Measurements from ENCODE around the gene CLDN20.
"Not testable (repeated sequence)": the region's sequence is repeated elsewhere in the genome, so short reads cannot be mapped to it uniquely, and the experiment has no call there.

The CLDN20 gene

DNA sequence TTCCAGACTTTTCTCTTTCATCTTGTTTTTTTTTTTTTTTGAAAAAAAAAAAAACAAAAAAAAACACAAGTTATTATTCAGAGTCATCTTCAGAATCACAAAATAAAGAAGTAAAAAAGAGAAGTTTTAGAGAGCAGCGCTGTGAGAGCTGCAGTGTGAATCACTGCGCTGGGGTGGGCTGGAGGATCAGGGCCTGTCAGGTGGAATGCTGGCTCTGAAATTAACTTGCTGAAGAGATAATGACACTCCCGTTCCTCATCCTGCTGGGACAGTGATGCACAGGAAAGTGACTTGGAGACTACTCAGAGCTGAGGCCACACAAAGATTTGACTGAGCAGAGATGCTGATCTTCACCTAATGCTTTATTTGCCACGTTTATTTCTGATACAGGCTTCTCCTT is 42.7 kb upstream of the CLDN20 start:
- no peak for DNase-seq (ENCODE audit: extremely low spot score)
- CTCF ChIA-PET: interaction anchor here (0.6 kb wide), 1 partner anchor 525 kb away, joined by 4 read pairs; no protein-coding TSS in a partner anchor
- POLR2A ChIA-PET: no interaction called here
- TF ChIP-seq SP1 (IDR thresholded peaks at IDR 0.05) (no peak), ARNT (IDR thresholded peaks at IDR 0.05) (no peak), ZNF384 (IDR thresholded peaks at IDR 0.05) (no peak), BHLHE40 (IDR thresholded peaks at IDR 0.05; ENCODE audit: borderline replicate concordance) (no peak), FOXK2 (IDR thresholded peaks at IDR 0.05) (no peak), L3MBTL2 (conservative IDR thresholded peaks at IDR 0.05) (no peak), NFRKB (IDR thresholded peaks at IDR 0.05) (no peak), LEF1 (IDR thresholded peaks at IDR 0.05; ENCODE audit: borderline replicate concordance) (no peak), ELF4 (IDR thresholded peaks at IDR 0.05) (no peak), TARDBP (IDR thresholded peaks at IDR 0.05) (no peak), CTBP1 (IDR thresholded peaks at IDR 0.05; ENCODE audit: borderline replicate concordance) (no peak), FOXA1 (IDR thresholded peaks at IDR 0.05) (no peak), HDGF (IDR thresholded peaks at IDR 0.05; ENCODE audit: borderline replicate concordance) (no peak), SUZ12 (IDR thresholded peaks at IDR 0.05) (no peak), FOXM1 (IDR thresholded peaks at IDR 0.05; ENCODE audit: borderline replicate concordance) (no peak)
- TF ChIP-seq, protein P1, sequence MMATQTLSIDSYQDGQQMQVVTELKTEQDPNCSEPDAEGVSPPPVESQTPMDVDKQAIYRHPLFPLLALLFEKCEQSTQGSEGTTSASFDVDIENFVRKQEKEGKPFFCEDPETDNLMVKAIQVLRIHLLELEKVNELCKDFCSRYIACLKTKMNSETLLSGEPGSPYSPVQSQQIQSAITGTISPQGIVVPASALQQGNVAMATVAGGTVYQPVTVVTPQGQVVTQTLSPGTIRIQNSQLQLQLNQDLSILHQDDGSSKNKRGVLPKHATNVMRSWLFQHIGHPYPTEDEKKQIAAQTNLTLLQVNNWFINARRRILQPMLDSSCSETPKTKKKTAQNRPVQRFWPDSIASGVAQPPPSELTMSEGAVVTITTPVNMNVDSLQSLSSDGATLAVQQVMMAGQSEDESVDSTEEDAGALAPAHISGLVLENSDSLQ (IDR thresholded peaks at IDR 0.05): no peak

DNA sequence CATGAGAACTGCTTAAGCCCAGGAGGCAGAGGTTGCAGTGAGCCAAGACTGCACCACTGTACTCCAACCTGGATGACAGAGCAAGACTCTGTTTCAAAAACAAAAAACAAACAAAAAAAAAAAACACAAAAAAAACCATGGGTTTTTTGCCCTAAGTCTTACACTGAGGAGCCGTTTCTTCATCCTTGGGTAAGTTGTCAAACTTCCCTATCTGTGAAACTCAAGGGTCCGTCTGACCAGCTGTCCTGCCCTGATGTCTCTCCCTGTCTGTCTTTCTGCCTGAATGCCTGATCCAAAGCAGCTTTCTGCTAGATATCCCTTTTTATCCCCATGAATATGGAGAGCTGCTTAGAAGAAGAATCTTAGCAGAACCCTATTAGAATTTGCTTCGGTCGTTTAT is 41.3 kb upstream of the CLDN20 start:
- no peak for DNase-seq (ENCODE audit: extremely low spot score)
- POLR2A ChIA-PET: no interaction called here
- TF ChIP-seq ELF4 (IDR thresholded peaks at IDR 0.05) (no peak), L3MBTL2 (conservative IDR thresholded peaks at IDR 0.05) (no peak)
- CTCF ChIA-PET: interaction anchor here (0.7 kb wide), 1 partner anchor 80 kb away, joined by 3 read pairs; no protein-coding TSS in a partner anchor

DNA sequence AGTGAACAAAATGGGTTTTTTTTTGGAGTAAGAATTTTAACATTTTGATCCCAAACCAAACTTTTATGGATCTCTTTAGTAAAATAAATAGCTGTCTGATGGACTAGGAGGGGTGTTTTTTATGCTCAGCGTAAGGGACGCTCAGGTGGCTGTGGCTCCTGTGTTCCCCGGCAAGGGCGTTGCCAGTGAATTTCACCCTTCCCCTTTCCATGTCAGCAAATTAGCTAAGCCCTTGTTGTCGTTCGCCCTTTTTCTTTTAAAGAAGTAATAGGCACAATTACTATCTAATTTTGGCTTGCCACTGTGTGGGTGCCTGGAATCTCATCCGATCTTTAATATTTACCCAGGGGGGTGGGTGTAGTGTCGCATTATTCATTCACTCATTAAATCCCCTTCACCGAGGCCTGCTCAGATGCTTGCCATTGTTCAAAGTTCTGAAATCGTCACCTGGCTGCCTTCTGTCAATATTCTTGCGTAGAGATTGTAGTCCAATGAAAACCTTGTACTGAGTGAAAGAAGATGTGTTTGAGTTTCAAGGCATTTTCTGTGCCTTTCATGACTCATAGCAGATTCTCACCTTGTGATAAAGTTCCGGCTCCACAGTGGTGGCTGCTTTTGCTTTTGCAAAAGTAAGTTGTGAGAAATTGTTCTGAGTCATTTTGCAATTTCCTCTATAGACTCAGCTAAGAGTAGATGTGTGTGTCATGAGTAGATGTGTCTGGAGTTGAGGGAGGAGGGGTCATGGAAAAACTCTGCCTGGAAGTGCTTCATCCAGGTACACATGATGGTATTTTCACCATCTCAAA is 40.0 kb upstream of the CLDN20 start:
- CTCF ChIA-PET: no interaction called here

DNA sequence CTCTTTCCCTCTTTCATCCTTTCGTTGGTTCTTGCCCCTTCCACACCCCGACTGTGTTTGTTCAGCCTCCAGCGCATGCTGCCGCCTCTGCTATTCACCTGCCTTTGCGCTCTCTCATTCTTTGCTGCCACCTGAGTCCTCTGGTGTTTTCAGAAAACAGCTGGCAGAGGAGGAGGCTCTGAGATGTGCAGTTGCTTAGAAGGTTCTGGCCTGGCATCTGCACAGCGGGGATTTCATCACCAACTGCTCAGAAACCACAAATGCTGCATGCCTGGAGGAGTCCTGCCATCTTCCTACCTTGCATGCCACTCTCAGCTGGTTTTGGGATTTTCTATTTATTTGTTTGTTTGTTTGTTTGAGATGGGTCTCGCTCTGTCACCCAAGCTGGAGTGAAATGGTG is 39.2 kb upstream of the CLDN20 start:
- ChIA-PET POLR2A (no interaction called here), CTCF (interaction anchor here (0.6 kb wide), 1 partner anchor 35 kb away, joined by 3 read pairs; no protein-coding TSS in a partner anchor)
- DNase-seq (ENCODE audit: extremely low spot score): no peak
- TF ChIP-seq BHLHE40 (IDR thresholded peaks at IDR 0.05; ENCODE audit: borderline replicate concordance) (no peak), HDGF (IDR thresholded peaks at IDR 0.05; ENCODE audit: borderline replicate concordance) (no peak), ARNT (IDR thresholded peaks at IDR 0.05) (no peak), CTBP1 (IDR thresholded peaks at IDR 0.05; ENCODE audit: borderline replicate concordance) (no peak), SP1 (IDR thresholded peaks at IDR 0.05) (no peak), SUZ12 (IDR thresholded peaks at IDR 0.05) (no peak), FOXA1 (IDR thresholded peaks at IDR 0.05) (no peak), NFRKB (IDR thresholded peaks at IDR 0.05) (no peak), FOXK2 (IDR thresholded peaks at IDR 0.05) (no peak), ZNF384 (IDR thresholded peaks at IDR 0.05) (no peak), TARDBP (IDR thresholded peaks at IDR 0.05) (no peak), L3MBTL2 (conservative IDR thresholded peaks at IDR 0.05) (no peak), ELF4 (IDR thresholded peaks at IDR 0.05) (no peak), LEF1 (IDR thresholded peaks at IDR 0.05; ENCODE audit: borderline replicate concordance) (no peak), FOXM1 (IDR thresholded peaks at IDR 0.05; ENCODE audit: borderline replicate concordance) (no peak)
- TF ChIP-seq, protein P1 (IDR thresholded peaks at IDR 0.05): no peak

More for the DNA sequence above, 40.0 kb upstream of the CLDN20 start:
- no peak for TF ChIP-seq CTBP1 (IDR thresholded peaks at IDR 0.05; ENCODE audit: borderline replicate concordance)
- no peak for TF ChIP-seq NFRKB (IDR thresholded peaks at IDR 0.05)
- DNase-seq (ENCODE audit: extremely low spot score): no peak
- POLR2A ChIA-PET: no interaction called here

DNA sequence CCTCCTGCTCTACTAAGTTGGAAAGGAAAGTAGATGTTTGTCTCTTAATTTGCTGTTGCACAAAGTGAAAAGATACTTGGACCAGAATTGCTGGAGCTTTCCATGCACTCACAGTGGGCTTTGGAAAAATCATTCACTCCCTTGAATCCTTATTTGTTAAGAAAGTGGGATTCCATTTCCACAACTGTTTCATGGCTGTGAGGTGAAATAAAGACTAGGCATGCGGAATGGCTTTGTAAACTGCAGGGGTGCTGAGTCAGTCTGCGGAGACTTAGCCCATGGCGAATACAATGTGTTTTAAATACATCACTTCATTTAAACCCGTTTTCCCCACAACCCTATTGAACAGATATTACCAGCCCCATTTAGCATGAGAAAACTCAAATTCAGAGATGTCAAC is 36.8 kb upstream of the CLDN20 start:
- TF ChIP-seq SUZ12 (IDR thresholded peaks at IDR 0.05): no peak
- no peak for TF ChIP-seq CTBP1 (IDR thresholded peaks at IDR 0.05; ENCODE audit: borderline replicate concordance)
- no peak for TF ChIP-seq ELF4 (IDR thresholded peaks at IDR 0.05)
- TF ChIP-seq, protein P1 (IDR thresholded peaks at IDR 0.05): no peak
- CTCF ChIA-PET: no interaction called here
- DNase-seq (ENCODE audit: extremely low spot score): no peak
- POLR2A ChIA-PET: no interaction called here

DNA sequence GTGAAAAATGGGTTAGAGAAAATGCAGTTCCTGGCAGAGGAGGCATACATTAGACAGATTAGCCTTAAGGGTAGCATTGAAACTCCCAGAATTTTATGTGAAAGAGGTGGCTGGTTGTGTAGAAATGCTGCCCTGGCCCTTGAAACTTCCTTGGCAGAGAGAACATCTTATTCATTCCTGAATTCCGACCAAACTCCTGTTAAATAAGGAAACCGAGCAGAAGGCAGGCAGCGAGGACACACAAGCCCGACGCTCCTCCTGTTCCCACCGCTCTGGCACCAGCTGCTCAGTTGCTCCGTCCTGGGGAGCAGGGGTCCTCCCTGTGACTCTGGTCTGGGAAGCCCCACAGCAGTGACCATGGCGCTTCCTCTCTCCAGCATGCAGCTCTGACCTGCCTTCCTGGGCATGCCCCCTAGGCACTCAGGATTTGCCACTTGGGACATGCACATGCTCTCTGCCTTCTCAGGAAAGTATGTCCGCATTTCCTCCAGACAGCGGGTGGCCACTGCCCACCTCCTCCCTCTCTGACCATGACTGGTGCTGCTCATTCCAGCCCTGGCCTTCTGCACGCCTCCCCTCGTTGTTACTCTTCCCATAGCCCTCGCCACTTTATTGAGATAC is 35.2 kb upstream of the CLDN20 start:
- TF ChIP-seq L3MBTL2 (conservative IDR thresholded peaks at IDR 0.05) (no peak), BHLHE40 (IDR thresholded peaks at IDR 0.05; ENCODE audit: borderline replicate concordance) (no peak), ELF4 (IDR thresholded peaks at IDR 0.05) (no peak), FOXA1 (IDR thresholded peaks at IDR 0.05) (no peak), NFRKB (IDR thresholded peaks at IDR 0.05) (no peak), CTBP1 (IDR thresholded peaks at IDR 0.05; ENCODE audit: borderline replicate concordance) (no peak), TARDBP (IDR thresholded peaks at IDR 0.05) (no peak), SP1 (IDR thresholded peaks at IDR 0.05) (no peak), SUZ12 (IDR thresholded peaks at IDR 0.05) (no peak), FOXK2 (IDR thresholded peaks at IDR 0.05) (no peak), ARNT (IDR thresholded peaks at IDR 0.05) (no peak), HDGF (IDR thresholded peaks at IDR 0.05; ENCODE audit: borderline replicate concordance) (no peak), ZNF384 (IDR thresholded peaks at IDR 0.05) (no peak), FOXM1 (IDR thresholded peaks at IDR 0.05; ENCODE audit: borderline replicate concordance) (no peak)
- TF ChIP-seq, protein P1 (IDR thresholded peaks at IDR 0.05): no peak
- CTCF ChIA-PET: no interaction called here
- no peak for DNase-seq (ENCODE audit: extremely low spot score)
- POLR2A ChIA-PET: no interaction called here

DNA sequence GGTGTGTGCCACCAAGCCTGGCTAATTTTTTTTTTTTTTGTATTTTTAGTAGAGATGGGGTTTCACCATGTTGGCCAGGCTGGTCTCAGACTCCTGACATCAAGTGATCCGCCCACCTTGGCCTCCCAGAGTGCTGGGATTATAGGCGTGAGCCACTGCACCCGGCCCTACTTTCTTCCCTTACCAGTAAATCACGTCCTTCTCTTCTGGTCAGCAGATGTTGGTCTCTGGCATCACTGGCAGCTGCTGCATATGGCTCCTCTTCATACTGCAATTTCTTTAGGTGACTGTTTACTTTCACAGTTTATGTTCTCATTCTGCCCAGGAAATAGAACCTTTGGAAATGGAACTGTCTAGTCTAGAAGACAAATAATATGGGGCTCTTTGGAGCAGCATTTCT is 32.8 kb upstream of the CLDN20 start:
- DNase-seq (ENCODE audit: extremely low spot score); POLR2A ChIA-PET; CTCF ChIA-PET: not testable (repeated sequence)

All from HEK293T (cell line).